Measurements from ENCODE around the gene NTM. TPM values are rescaled to one million over a fixed set of nuclear protein-coding genes. Genes with fewer than 3 reads are reported as not detected.

The NTM gene
- polyA plus RNA-seq, 1 donor from 2014 or later: 39.4 TPM

GRCh38 chr11:132351050-132351449, 980.6 kb downstream of the NTM start:
- Histone ChIP-seq H3K79me2 (replicated peaks; ENCODE audit: insufficient read depth, low read length) (no peaks in the 10 kb centered on the region), H3K9me3 (ENCODE audit: low read length) (no peaks in the 10 kb centered on the region), H3K4me2 (ENCODE audit: low read length) (no peak overlapping the region), H3K27me3 (ENCODE audit: insufficient read depth, low read depth, low read length) (no peaks in the 10 kb centered on the region), H3K9ac (ENCODE audit: low read length) (no peak overlapping the region), H3K36me3 (ENCODE audit: insufficient read depth, low read length) (no peaks in the 10 kb centered on the region), H3K4me3 (ENCODE audit: low read length) (no peak overlapping the region), H4K20me1 (ENCODE audit: insufficient read depth) (no peaks in the 10 kb centered on the region), H3K9me2 (ENCODE audit: insufficient read depth, low read length) (no peaks in the 10 kb centered on the region), H2AFZ (ENCODE audit: low read depth, low read length) (no peak overlapping the region), H3F3A (ENCODE audit: insufficient read depth, low read length, poor library complexity, severe bottlenecking) (no peaks in the 10 kb centered on the region), H3K27ac (ENCODE audit: low read length) (no peak overlapping the region)
- TF ChIP-seq EP300 (conservative IDR thresholded peaks at IDR 0.05; ENCODE audit: poor library complexity, severe bottlenecking) (no peak), CTCF (IDR thresholded peaks at IDR 0.05; ENCODE audit: poor library complexity, severe bottlenecking) (no peak), RAD21 (conservative IDR thresholded peaks at IDR 0.05) (no peak), SMC3 (conservative IDR thresholded peaks at IDR 0.05; ENCODE audit: poor library complexity) (no peak), TAF1 (IDR thresholded peaks at IDR 0.05; ENCODE audit: low read depth) (no peak), REST (IDR thresholded peaks at IDR 0.05; ENCODE audit: borderline replicate concordance) (no peak), MXI1 (conservative IDR thresholded peaks at IDR 0.05; ENCODE audit: poor library complexity, severe bottlenecking) (no peak), POLR2AphosphoS5 (IDR thresholded peaks at IDR 0.05) (no peak), EZH2 (IDR thresholded peaks at IDR 0.05; ENCODE audit: borderline replicate concordance, insufficient read depth, low read length, poor library complexity, severe bottlenecking) (no peak)

GRCh38 chr11:132352497-132352896, 982.1 kb downstream of the NTM start:
- Histone ChIP-seq H3K27ac (ENCODE audit: low read length) (no peak overlapping the region), H3K27me3 (ENCODE audit: insufficient read depth, low read depth, low read length) (no peaks in the 10 kb centered on the region), H3K36me3 (ENCODE audit: insufficient read depth, low read length) (no peaks in the 10 kb centered on the region), H3K4me3 (ENCODE audit: low read length) (no peak overlapping the region), H4K20me1 (ENCODE audit: insufficient read depth) (no peaks in the 10 kb centered on the region), H3K9ac (ENCODE audit: low read length) (no peak overlapping the region), H3F3A (ENCODE audit: insufficient read depth, low read length, poor library complexity, severe bottlenecking) (no peaks in the 10 kb centered on the region), H3K9me2 (ENCODE audit: insufficient read depth, low read length) (no peaks in the 10 kb centered on the region), H2AFZ (ENCODE audit: low read depth, low read length) (no peak overlapping the region), H3K9me3 (ENCODE audit: low read length) (no peaks in the 10 kb centered on the region), H3K4me2 (ENCODE audit: low read length) (no peak overlapping the region), H3K79me2 (replicated peaks; ENCODE audit: insufficient read depth, low read length) (no peaks in the 10 kb centered on the region)
- no peak for TF ChIP-seq REST (IDR thresholded peaks at IDR 0.05; ENCODE audit: borderline replicate concordance)
- TF ChIP-seq SMC3 (conservative IDR thresholded peaks at IDR 0.05; ENCODE audit: poor library complexity): no peak
- no peak for TF ChIP-seq MXI1 (conservative IDR thresholded peaks at IDR 0.05; ENCODE audit: poor library complexity, severe bottlenecking)
- no peak for TF ChIP-seq POLR2AphosphoS5 (IDR thresholded peaks at IDR 0.05)
- TF ChIP-seq TAF1 (IDR thresholded peaks at IDR 0.05; ENCODE audit: low read depth): no peak
- TF ChIP-seq RAD21 (conservative IDR thresholded peaks at IDR 0.05): no peak
- TF ChIP-seq EP300 (conservative IDR thresholded peaks at IDR 0.05; ENCODE audit: poor library complexity, severe bottlenecking): no peak
- TF ChIP-seq CTCF (IDR thresholded peaks at IDR 0.05; ENCODE audit: poor library complexity, severe bottlenecking): no peak
- no peak for TF ChIP-seq EZH2 (IDR thresholded peaks at IDR 0.05; ENCODE audit: borderline replicate concordance, insufficient read depth, low read length, poor library complexity, severe bottlenecking)

All from neural cell (in vitro differentiated cells).